K562 (cell line): Measurements from ENCODE around the gene LZTFL1. TPM values are rescaled to one million over a fixed set of nuclear protein-coding genes. Genes with fewer than 3 reads are reported as not detected.

Experiments used
- ATAC-seq: fragments of 200-7000 bp; cut with Tn5 transposase; 3 replicates; pipeline ENCODE4 v1.9.1; 2020; ENCODE audit warnings: moderate library complexity
- BruUV-seq: library from RNA; stranded (reverse); fragments of 400-500 nt; replicated peaks from 2 replicates; lab custom pipeline; 2021; lab: Mats Ljungman, UMichigan
- CTCF ChIA-PET: fragments of 300-600 bp; formaldehyde crosslinking; extraction: SDS; loops from one replicate; lab custom pipeline; 2021; ENCODE audit warnings: low intra/inter-chr PET ratio; lab: Yijun Ruan, JAX
- POLR2A ChIA-PET: fragments of 300-600, 350-650 bp; sonication (Branson Sonifier 250); formaldehyde crosslinking; extraction: SDS; loops from one replicate; lab custom pipeline; 2021; ENCODE audit warnings: antibody characterized with exemption, inconsistent platforms; lab: Yijun Ruan, JAX
- DNase-seq, 4 experiments: peaks; one replicate each; pipeline versions ENCODE4 v3.0.0 to v3.0.0-alpha.2; 2011 to 2018; ENCODE audit warnings: low spot score in 3 of 4, mixed read lengths in 3 of 4; ENCODE audit errors: extremely low read depth in 1 of 4
- FAIRE-seq: peaks from 2 replicates; lab custom pipeline; 2011; peaks lifted over from hg19 to GRCh38; lab: Jason Lieb, UNC
- H2AFZ ChIP-seq: 2 replicates; pipeline ENCODE4 v1.6.0; 2011; ENCODE audit warnings: low read depth, low read length, control low read depth, inconsistent platforms
- H3K27ac ChIP-seq: fragments of 200-600 bp; 3 replicates; pipeline ENCODE4 v1.8.0; 2011; ENCODE audit warnings: low read depth, mild to moderate bottlenecking, control low read depth, inconsistent platforms, low read length, moderate library complexity, mixed read lengths; ENCODE audit errors: extremely low read depth
- H3K27me3 ChIP-seq, 2 experiments: fragments of 300-600 bp in 1 of 2; 2 replicates in 1 of 2; 3 replicates in 1 of 2; pipeline versions ENCODE4 v1.6.0 to v1.8.0; 2011; ENCODE audit warnings: inconsistent platforms in 2 of 2, low read length in 2 of 2, mild to moderate bottlenecking in 1 of 2, mixed read lengths in 1 of 2, moderate library complexity in 1 of 2; ENCODE audit not compliant: control insufficient read depth in 2 of 2, insufficient read depth in 2 of 2
- H3K36me3 ChIP-seq: fragments of 300-600 bp; 3 replicates; pipeline ENCODE4 v1.8.0; 2011; ENCODE audit warnings: mild to moderate bottlenecking, low read length, inconsistent platforms; ENCODE audit not compliant: control insufficient read depth, insufficient read depth
- H3K4me1 ChIP-seq, 2 experiments: fragments of 200-600 bp in 1 of 2; replicated peaks in 1 of 2; 2 replicates in 1 of 2; 3 replicates in 1 of 2; pipeline versions ENCODE4 v1.5.1 to v1.8.0; 2011; ENCODE audit warnings: inconsistent platforms in 2 of 2, low read length in 2 of 2, mild to moderate bottlenecking in 1 of 2, mixed read lengths in 1 of 2, moderate library complexity in 1 of 2; ENCODE audit not compliant: control insufficient read depth in 2 of 2, insufficient read depth in 2 of 2
- H3K4me2 ChIP-seq: 2 replicates; pipeline ENCODE4 v1.6.1; 2011; ENCODE audit warnings: low read length, control low read depth, inconsistent platforms, mixed read lengths; ENCODE audit not compliant: insufficient read depth
- H3K4me3 ChIP-seq: fragments of 200-600 bp; sonication (generic), shearing (Covaris generic); 2 replicates; pipeline ENCODE4 v1.5.1; 2016; ENCODE audit warnings: control low read depth, inconsistent platforms
- H3K79me2 ChIP-seq: fragments of 200-600 bp; 3 replicates; pipeline ENCODE4 v1.8.0; 2011; ENCODE audit warnings: low read length, inconsistent platforms; ENCODE audit not compliant: control insufficient read depth, insufficient read depth
- H3K9ac ChIP-seq, 2 experiments: 2 replicates each; pipeline versions ENCODE4 v1.6.0 to v1.6.1; 2011; ENCODE audit warnings: low read depth in 2 of 2, low read length in 2 of 2, control low read depth in 1 of 2, inconsistent platforms in 1 of 2, mild to moderate bottlenecking in 1 of 2, mixed read lengths in 1 of 2; ENCODE audit not compliant: insufficient read depth in 1 of 2
- H3K9me1 ChIP-seq: one replicate; pipeline ENCODE4 v1.6.0; 2011; ENCODE audit warnings: inconsistent platforms, mild to moderate bottlenecking, low read length, moderate library complexity; ENCODE audit not compliant: control insufficient read depth, insufficient read depth
- H3K9me3 ChIP-seq: replicated peaks from 2 replicates; pipeline ENCODE4 v1.5.1; 2011; ENCODE audit warnings: low read depth, low read length, inconsistent platforms; ENCODE audit not compliant: control insufficient read depth, insufficient read depth
- H4K20me1 ChIP-seq: replicated peaks from 2 replicates; pipeline ENCODE4 v1.6.1; 2011; ENCODE audit warnings: low read length, inconsistent platforms, mixed read lengths; ENCODE audit not compliant: control insufficient read depth, insufficient read depth
- CBX8 ChIP-seq: fragments of 200-600 bp; sonication (generic); IDR thresholded peaks from 2 replicates; pipeline ENCODE4 v1.6.1; 2012; ENCODE audit warnings: borderline replicate concordance, mixed run types, low read depth, mild to moderate bottlenecking, moderate library complexity, mixed read lengths, low read length, control low read depth, inconsistent platforms; ENCODE audit not compliant: poor library complexity, severe bottlenecking; ENCODE audit errors: extremely low read depth
- COPS2 ChIP-seq: fragments of 450-650 bp; conservative IDR thresholded peaks from 2 replicates; pipeline ENCODE4 v1.6.1; 2016; ENCODE audit warnings: mild to moderate bottlenecking, moderate library complexity
- DDX20 ChIP-seq: fragments of 450-650 bp; IDR thresholded peaks from 2 replicates; pipeline ENCODE4 v1.6.1; 2016; ENCODE audit warnings: missing genetic modification characterization, low read depth, mild to moderate bottlenecking, missing compliant biosample characterization, moderate library complexity
- HNRNPH1 ChIP-seq: fragments of 200-400 bp; formaldehyde crosslinking; optimal IDR thresholded peaks from 2 replicates; pipeline ENCODE3; 2017; ENCODE audit warnings: low read depth, mild to moderate bottlenecking, low read length, moderate library complexity
- MTA3 ChIP-seq: fragments of 450-650 bp; formaldehyde crosslinking; IDR thresholded peaks from 2 replicates; pipeline ENCODE4 v1.6.1; 2017; ENCODE audit warnings: mild to moderate bottlenecking, borderline replicate concordance
- PCBP1 ChIP-seq: fragments of 200-400 bp; formaldehyde crosslinking; IDR thresholded peaks from 2 replicates; pipeline ENCODE4 v1.6.1; 2018; ENCODE audit warnings: mild to moderate bottlenecking, low read depth, low read length; ENCODE audit not compliant: poor library complexity, severe bottlenecking
- POLR2G ChIP-seq: fragments of 200-400 bp; formaldehyde crosslinking; IDR thresholded peaks from 2 replicates; pipeline ENCODE4 v1.6.1; 2017; ENCODE audit warnings: low read depth, mild to moderate bottlenecking, antibody characterized with exemption, low read length, moderate library complexity
- RBFOX2 ChIP-seq: fragments of 200-400 bp; formaldehyde crosslinking; IDR thresholded peaks from 2 replicates; pipeline ENCODE4 v1.6.1; 2017; ENCODE audit warnings: low read depth, mild to moderate bottlenecking, low read length, moderate library complexity
- TRIM24 ChIP-seq, 2 experiments: fragments of 450-650 bp; IDR thresholded peaks; 2 replicates each; pipeline ENCODE4 v1.6.1; 2016
- ZNF707 ChIP-seq: fragments of 250-450 bp; sonication (Bioruptor Pico); conservative IDR thresholded peaks from 2 replicates; pipeline ENCODE4 v1.8.0; 2022; ENCODE audit warnings: inconsistent platforms, mild to moderate bottlenecking, moderate library complexity
- ZNF780A ChIP-seq: fragments of 250-450 bp; sonication (Bioruptor Pico); IDR thresholded peaks from 2 replicates; pipeline ENCODE4 v1.5.0; 2021; ENCODE audit warnings: mild to moderate bottlenecking
- whole genome bisulfite sequencing: fragments of 100-300 bp; shearing (Covaris generic); methylation state at CpG from one replicate; pipeline ENCODE4 v1.1.6; 2016; ENCODE audit warnings: low coverage, mixed read lengths; ENCODE audit not compliant: insufficient coverage; ENCODE audit errors: missing lambda C conversion rate; 5-methylcytosine and 5-hydroxymethylcytosine counted together
- in situ Hi-C: fragments of 300-500 bp; cut with MboI; formaldehyde crosslinking; loops from 4 replicates; pipeline ENCODE4 v1.15.0; 2018; ENCODE audit warnings: inconsistent platforms, mixed read lengths
- intact Hi-C: fragments of 100-400 bp; cut with micrococcal nuclease; formaldehyde crosslinking; loops from 2 replicates; pipeline ENCODE4 v1.14.2; 2022
- polyA plus RNA-seq, 8 experiments: library from polyadenylated mRNA; depleted of rRNA in 4 of 8; stranded (reverse) in 5 of 8; unstranded in 3 of 8; fragments of >200 nt; fragmentation: Nextera tagmentation in 2 of 8; fragmentation: Illumina TruSeq in 1 of 8; extraction: Ambion mirVana in 2 of 8; extraction: Trizol in 1 of 8; gene quantifications; 2 replicates each; pipeline versions ENCODE4 v1.2.1 to v1.2.3, GENCODE V29; 2011 to 2014; ENCODE audit warnings: inconsistent platforms in 1 of 8, missing spikeins in 1 of 8
- total RNA-seq, 7 experiments: library from RNA; depleted of rRNA in 6 of 7; stranded (reverse); fragments of >200 nt in 6 of 7; fragmentation: Illumina TruSeq in 2 of 7; extraction: Trizol in 2 of 7; gene quantifications; 2 replicates each; pipeline versions ENCODE4 v1.2.1 to v1.2.3, GENCODE V29; 2011 to 2021; ENCODE audit warnings: low replicate concordance in 1 of 7
- TF ChIP-seq, protein P1 (sequence below): sonication (generic); IDR thresholded peaks from 2 replicates; pipeline ENCODE4 v1.6.1; 2016
- TF ChIP-seq, protein P2 (sequence below), 3 experiments: IDR thresholded peaks in 2 of 3; conservative IDR thresholded peaks in 1 of 3; 2 replicates each; pipeline ENCODE4 v1.5.1; 2011 to 2012; ENCODE audit warnings: low read length in 3 of 3, mild to moderate bottlenecking in 3 of 3, control low read depth in 2 of 3, improper control_type of control experiment in 1 of 3, inconsistent platforms in 1 of 3, low read depth in 1 of 3, mixed read lengths in 1 of 3, moderate library complexity in 1 of 3; ENCODE audit not compliant: insufficient read depth in 2 of 3

Gene LZTFL1
- total and polyA plus RNA-seq, 9 of the 15 experiments (the other 6 are each of a cell fraction or from before 2014, with no cell fraction given): 10.7 to 33.7 (median 15.3) TPM

DNA sequence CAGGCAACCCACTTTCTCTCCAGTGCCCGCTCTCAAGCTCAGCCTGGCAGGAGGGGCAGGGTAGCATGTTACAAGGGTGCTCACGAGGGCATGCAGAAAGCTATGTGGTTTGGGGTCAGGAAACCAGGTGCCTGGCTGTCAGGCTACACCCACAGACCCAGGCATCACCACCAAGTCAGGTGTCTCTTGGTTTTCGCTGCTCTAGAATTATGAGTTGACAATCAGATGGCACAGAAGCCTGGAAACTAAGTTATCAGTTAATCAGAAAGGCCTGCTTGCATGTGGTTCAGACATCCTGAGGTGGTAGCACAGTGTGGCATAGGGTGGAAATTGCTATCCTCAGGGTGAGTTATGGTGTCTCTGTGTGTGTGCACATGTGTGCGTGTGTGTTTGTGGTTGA lies 28.2 kb upstream of the LZTFL1 start:
- POLR2A ChIA-PET: no interaction called here
- TF ChIP-seq DDX20 (tag) (no peak), HNRNPH1 (no peak), MTA3 (no peak), ZNF780A (CRISPR knock-in tag) (no peak), POLR2G (no peak), ZNF707 (CRISPR knock-in tag) (no peak), TRIM24 (IDR thresholded peaks at IDR 0.05) (no peak), COPS2 (no peak), RBFOX2 (no peak), PCBP1 (no peak), CBX8 (no peak)
- TF ChIP-seq, protein P1, sequence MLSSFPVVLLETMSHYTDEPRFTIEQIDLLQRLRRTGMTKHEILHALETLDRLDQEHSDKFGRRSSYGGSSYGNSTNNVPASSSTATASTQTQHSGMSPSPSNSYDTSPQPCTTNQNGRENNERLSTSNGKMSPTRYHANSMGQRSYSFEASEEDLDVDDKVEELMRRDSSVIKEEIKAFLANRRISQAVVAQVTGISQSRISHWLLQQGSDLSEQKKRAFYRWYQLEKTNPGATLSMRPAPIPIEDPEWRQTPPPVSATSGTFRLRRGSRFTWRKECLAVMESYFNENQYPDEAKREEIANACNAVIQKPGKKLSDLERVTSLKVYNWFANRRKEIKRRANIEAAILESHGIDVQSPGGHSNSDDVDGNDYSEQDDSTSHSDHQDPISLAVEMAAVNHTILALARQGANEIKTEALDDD: no peak
- TF ChIP-seq, protein P2, sequence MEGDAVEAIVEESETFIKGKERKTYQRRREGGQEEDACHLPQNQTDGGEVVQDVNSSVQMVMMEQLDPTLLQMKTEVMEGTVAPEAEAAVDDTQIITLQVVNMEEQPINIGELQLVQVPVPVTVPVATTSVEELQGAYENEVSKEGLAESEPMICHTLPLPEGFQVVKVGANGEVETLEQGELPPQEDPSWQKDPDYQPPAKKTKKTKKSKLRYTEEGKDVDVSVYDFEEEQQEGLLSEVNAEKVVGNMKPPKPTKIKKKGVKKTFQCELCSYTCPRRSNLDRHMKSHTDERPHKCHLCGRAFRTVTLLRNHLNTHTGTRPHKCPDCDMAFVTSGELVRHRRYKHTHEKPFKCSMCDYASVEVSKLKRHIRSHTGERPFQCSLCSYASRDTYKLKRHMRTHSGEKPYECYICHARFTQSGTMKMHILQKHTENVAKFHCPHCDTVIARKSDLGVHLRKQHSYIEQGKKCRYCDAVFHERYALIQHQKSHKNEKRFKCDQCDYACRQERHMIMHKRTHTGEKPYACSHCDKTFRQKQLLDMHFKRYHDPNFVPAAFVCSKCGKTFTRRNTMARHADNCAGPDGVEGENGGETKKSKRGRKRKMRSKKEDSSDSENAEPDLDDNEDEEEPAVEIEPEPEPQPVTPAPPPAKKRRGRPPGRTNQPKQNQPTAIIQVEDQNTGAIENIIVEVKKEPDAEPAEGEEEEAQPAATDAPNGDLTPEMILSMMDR (IDR thresholded peaks at IDR 0.05 in 2 of 3, conservative IDR thresholded peaks at IDR 0.05 in 1 of 3; ENCODE audit: insufficient read depth in 2 of 3, low read depth in 1 of 3, low read length in 3 of 3): no peak
- H3K4me2 ChIP-seq: no peak overlapping the region
- no peak overlapping the region for H2AFZ ChIP-seq
- H3K36me3 ChIP-seq: no peaks in the 10 kb centered on the region
- peaks cover 0 to 8% of the 10 kb centered on the region in 2 experiments; a peak in 2 of 5 replicates for H3K4me1 ChIP-seq
- no peaks in the 10 kb centered on the region for H4K20me1 ChIP-seq
- BruUV-seq: no TSS peak
- intact Hi-C loops: no loop called here
- 3% methylated on average over 4 of the region's 4 CpGs for WGBS
- DNase-seq (no peak), ATAC-seq (no peak), FAIRE-seq (no peak)
- H3K9me3 ChIP-seq: no peaks in the 10 kb centered on the region
- H3K9ac ChIP-seq: no peak overlapping the region
- no peaks in the 10 kb centered on the region for H3K9me1 ChIP-seq
- H3K27ac ChIP-seq: no peak overlapping the region
- no peaks in the 10 kb centered on the region for H3K79me2 ChIP-seq
- no peak overlapping the region for H3K4me3 ChIP-seq
- CTCF ChIA-PET: no interaction called here
- H3K27me3 ChIP-seq: peaks cover 0 to 14% of the 10 kb centered on the region in 2 experiments; a peak in 3 of 5 replicates
- in situ Hi-C loops: no loop called here
